Stimulated activated CD8-positive, alpha-beta memory T cell treated with anti-CD3 and anti-CD28 coated beads, Interleukin-7, amount 100 ng/mL, for 24 hours (primary cell): ENCODE results near the gene EP400.

Source experiments
- DNase-seq: peaks from one replicate; pipeline ENCODE4 v3.0.0-alpha.2; 2020; ENCODE audit warnings: low read depth

EP400 gene, protein sequence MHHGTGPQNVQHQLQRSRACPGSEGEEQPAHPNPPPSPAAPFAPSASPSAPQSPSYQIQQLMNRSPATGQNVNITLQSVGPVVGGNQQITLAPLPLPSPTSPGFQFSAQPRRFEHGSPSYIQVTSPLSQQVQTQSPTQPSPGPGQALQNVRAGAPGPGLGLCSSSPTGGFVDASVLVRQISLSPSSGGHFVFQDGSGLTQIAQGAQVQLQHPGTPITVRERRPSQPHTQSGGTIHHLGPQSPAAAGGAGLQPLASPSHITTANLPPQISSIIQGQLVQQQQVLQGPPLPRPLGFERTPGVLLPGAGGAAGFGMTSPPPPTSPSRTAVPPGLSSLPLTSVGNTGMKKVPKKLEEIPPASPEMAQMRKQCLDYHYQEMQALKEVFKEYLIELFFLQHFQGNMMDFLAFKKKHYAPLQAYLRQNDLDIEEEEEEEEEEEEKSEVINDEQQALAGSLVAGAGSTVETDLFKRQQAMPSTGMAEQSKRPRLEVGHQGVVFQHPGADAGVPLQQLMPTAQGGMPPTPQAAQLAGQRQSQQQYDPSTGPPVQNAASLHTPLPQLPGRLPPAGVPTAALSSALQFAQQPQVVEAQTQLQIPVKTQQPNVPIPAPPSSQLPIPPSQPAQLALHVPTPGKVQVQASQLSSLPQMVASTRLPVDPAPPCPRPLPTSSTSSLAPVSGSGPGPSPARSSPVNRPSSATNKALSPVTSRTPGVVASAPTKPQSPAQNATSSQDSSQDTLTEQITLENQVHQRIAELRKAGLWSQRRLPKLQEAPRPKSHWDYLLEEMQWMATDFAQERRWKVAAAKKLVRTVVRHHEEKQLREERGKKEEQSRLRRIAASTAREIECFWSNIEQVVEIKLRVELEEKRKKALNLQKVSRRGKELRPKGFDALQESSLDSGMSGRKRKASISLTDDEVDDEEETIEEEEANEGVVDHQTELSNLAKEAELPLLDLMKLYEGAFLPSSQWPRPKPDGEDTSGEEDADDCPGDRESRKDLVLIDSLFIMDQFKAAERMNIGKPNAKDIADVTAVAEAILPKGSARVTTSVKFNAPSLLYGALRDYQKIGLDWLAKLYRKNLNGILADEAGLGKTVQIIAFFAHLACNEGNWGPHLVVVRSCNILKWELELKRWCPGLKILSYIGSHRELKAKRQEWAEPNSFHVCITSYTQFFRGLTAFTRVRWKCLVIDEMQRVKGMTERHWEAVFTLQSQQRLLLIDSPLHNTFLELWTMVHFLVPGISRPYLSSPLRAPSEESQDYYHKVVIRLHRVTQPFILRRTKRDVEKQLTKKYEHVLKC (N-terminal part only)

DNA sequence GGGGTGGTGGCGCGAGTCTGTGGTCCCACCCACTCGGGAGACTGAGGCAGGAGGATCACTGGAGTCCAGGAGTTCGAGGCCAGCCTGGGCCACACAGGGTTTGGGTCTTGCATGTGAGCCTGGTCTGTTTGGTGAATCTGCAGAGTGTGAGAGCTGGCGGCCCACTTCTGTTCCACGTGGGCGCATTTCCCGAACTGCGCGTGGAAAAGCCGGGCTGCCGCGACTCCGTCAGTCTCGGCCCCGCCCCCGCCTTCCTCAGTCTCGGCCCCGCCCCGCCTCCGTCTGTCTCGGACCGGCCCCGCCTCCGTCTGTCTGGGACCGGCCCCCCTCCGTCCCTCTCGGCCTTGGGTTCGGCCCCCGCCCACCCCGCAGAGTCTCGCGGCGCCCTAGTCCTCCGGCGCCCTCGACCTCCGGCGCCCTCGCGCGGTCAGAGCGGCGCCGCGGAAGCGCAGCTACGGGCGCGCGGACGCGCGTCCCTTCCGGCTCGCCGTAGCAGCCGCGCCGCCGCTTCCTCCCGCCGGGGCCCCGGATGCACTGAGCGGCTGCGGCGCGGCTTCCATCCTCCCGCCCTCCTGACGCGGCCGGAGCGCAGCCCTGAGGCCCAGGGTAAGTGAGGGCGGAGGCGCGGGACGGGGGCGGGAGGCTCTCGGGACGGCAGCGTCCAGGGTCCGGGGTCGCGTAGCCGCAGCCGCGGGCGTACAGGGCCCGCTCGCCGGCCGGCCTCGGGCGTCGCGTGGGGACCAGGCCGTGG lies at the start of gene EP400:
Gene EP400 (plus strand): TSS at position 512 of the 751 bp plus-strand sequence. CDS start 10,678 bp downstream, outside the sequence.
- DNase-seq, result peak; percentile 90

DNA sequence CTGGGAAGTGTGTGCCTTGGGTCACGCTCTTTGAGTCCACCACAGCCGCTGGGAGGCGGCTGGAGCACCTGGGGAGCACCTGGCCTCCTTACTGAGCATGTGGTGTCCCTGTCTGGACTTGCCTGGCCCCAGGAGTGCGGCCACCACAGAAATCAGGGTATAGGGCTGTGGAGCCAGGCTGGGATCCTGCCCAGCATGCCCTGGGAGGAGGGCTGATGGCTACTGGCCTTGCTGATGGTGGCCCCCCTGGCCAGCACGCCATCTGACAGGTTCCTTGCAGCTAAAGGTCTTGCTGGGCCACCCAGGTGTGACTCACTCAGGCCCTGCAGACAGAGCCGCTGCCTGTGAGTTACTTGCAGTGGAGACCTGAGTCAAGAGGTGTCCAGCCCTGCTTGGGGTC lies 49.3 kb upstream of the EP400 start:
- no peak for DNase-seq

DNA sequence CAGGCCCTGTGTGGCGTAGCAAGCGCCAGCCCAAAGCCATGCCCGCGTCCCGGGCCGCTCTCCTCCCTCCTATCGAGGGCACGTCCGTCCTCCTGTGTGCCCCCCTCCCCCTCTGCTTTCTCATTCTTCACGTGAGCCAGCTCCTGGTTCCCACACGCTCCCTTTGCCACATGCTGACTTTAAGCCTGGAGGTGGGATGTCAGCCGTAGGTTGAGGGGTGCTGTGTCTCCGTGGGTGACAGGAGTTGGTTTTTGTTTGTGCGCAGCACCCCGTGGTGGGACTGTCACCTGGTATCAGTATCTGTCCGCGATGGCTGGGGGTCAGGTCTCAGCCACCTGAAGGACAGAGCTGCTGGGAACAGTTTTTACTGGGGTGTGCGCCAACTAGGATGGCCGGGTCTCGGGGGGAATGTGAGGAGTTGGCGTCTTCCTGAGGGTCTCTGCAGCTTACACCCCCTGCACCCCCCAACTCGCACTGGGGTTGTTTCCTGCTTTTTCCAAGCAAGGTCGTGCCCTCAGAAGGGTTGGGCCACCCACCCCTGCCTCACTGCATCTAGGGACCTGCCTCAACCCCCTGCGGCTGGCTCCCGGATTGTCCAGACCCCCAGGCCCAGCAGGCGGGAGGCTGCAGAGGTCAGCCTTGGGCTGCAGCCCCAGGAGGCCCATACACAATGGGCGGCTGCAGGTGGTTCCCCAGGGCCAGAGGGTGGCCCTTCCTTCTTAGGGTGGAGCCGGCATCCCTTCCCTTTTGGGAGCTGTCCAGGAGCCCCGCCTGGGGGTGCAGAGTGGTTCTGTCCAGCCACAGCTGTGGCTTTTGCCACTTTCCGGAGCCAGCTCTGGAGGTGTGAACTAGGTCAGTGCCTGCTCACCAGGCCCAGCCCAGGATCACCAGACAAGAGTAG lies 48.1 kb upstream of the EP400 start:
- DNase-seq, result no peak

DNA sequence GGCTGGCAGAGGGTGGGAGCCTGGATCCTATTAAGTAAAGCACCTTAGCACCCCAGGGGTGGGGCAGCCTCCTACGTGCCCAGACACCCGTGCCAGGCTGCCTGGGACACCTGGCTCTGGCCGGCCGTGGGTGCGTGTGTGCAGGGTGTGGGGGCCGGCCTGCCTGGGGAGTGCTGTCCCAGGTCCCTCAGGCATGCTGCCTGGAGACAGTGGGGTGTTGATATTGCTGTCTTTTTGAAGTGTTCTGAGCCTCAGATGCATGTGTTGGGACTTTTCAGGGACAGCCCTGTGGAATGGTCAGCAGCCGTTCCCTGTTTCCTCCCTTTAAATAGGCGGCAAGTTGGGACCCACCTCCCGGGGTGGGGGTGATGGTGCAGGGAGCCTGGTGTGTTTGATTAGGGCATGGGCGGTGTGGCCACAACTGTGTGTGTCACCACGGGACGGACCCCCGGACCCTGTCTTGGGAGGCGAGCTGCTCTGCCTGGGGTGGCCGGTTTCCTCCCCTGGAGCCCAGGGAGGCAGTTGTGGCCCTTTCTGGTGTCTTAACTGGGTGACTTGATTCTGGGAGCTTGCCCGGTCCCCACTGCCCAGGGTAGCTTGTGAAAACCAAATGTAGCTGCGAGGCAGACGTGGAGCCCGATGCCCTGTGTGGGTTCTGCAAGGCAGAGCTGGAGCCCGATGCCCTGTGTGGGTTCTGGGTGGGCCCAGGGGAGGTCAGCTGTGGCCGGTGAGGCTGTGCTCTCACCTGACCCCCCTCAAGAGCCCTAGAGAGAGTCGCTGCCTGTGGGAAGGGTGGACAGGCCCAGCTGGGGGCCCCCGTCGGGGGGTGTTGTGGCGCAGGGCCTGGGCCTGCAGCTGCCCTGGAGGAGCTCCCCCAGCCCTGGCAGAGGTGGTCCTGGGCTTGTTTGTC lies 47.2 kb upstream of the EP400 start:
- no peak for DNase-seq

DNA sequence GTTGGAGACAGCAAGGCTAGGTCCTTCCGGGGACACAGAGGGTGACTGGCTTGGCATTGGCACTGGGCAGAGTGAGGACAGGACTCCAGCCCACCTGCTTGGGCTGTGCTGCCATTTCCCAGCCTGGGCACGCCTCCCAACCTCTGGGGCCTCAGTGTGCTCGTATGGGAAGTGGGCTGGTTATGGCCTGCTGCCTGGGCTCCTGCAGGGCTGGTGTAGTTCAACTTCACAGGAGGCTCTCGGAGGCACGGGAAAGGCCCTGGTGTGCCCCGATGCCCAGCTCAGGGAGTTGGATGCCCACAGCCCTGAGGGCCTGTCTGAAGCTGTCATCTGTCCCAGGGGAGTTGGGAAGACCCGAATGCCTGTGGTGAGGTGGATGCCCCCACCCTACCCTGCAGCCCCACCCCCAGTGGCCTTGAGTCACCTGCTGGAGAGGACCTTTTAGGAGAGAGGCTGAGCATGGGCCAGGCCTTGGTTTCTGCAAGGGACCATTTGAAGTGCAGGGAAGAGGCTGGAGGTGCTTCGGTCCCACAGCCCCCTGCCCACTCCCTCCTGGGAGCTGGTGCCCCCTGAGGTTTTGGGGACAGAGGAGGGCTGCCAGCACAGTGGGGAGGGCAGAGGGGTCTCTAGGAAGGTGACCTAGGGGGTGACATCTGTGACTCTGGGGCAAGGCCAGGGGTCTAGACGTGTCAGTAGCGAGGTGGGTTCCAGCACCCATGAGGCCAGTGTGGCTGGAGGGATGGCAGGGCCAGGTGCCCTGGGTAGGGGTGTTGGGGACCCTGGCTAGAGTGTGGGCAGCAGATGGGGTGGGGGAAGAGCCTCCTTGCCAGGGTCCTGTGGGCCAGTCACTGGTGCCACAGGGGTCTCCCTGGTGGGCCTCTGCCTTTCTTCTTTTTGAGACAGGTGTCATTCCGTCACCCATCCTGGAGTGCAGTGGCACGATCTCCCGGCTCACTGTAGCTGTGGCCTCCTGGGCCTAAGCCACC lies 46.2 kb upstream of the EP400 start:
- no peak for DNase-seq

DNA sequence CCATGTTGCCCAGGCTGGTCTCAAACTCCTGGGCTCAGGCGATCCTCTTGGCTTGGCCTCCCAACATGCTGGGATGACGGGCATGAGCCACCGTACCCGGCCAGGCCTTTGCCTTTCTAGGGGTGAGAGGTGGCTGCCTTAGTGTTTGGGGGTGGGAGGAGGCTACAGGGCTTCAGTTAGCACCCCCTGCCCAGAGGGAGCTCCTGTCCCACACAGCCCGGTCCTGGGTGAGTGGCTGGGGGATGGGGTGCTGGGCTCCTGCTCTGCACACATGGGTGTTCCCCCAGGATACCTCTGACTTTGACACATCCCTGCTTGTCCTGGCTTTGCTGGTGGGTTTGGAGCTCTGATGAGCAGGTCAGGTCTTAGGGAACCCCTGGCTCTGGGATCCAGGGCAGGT lies 45.4 kb upstream of the EP400 start:
- DNase-seq, result no peak

DNA sequence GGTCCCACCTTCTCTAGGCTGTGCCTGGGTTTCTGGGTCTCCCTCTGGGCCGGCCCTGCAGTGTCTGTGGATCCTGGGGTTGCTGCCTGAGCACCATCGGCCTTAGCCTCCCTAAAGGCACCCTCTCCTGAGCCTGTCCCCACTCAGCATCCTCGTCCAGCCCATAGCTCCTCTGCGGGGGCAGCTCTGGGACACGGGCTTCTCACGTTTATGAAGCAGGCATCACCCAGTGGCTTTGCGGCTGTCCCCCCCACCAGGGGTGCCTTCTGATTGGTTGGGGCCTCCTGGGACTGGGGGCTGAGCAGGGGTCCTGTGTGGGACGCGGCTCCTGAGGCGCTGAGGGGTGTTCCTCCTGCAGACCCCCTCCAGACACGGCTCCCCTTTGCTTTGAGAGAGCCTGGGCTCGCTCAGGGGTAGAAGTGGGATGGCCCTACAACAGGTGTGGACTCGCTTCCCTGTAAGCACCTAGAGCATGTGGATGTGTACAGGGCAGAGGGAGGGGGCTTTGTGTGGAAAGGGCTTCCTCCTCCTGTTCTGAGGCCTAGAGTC lies 44.6 kb upstream of the EP400 start:
- DNase-seq, result no peak

DNA sequence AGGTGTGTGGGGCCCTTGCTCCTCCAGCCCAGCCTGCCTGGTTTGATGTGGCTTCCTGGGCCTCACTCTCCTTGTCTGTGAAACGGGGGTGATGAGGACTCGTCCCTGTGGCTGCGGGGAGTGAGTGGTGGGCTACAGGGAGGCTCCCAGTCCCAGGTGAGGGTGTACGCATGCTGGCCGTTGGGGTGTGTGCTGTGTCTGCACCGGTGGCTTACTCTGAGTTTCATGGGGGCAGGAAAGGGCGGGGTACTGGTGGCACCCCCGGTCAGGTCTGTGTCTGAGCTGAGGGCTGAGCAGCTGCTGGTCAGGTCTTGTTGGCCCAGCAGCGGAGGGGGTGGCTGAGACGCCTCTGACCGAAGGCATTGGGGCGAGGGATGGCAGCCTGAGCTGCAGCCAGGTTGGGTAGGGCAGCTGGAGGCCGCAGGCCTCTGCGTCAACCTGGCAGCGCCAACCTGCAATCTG lies 44.1 kb upstream of the EP400 start:
- DNase-seq, result no peak

DNA sequence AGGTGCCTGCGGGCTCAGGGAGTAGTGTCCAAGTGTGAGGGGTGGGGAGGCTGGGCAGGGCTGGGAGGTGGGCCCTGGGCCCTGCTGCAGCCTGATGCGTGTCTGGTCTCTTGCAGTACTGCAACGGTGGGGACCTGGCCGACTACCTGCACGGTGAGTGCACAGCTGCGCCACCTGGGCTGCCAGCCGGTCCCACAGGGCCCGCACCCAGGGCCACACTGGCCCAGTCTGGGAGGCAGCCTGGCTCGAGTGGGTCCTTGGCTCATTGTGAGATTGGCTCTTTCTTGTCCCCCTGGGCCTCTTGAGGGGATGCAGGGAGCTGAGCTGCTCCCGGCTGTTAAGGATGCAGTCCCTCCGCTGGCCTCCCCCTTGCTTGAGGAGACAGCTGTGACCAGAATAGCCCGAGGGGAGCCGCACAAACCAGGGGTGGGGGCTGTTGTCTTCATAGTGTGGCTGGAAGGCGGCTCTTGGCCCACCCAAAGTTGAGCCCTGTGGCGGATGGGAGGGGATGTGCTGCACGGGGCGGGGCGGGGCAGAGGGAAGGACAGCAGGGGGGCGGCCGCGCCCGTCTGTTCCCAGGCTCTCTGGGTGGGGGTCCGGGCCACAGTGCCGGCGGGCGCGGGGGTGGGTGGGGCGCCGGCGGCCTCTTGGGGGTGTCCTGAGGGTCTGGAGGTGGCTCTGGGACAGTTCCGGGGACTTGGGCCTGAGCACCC lies 42.2 kb upstream of the EP400 start:
- no peak for DNase-seq

DNA sequence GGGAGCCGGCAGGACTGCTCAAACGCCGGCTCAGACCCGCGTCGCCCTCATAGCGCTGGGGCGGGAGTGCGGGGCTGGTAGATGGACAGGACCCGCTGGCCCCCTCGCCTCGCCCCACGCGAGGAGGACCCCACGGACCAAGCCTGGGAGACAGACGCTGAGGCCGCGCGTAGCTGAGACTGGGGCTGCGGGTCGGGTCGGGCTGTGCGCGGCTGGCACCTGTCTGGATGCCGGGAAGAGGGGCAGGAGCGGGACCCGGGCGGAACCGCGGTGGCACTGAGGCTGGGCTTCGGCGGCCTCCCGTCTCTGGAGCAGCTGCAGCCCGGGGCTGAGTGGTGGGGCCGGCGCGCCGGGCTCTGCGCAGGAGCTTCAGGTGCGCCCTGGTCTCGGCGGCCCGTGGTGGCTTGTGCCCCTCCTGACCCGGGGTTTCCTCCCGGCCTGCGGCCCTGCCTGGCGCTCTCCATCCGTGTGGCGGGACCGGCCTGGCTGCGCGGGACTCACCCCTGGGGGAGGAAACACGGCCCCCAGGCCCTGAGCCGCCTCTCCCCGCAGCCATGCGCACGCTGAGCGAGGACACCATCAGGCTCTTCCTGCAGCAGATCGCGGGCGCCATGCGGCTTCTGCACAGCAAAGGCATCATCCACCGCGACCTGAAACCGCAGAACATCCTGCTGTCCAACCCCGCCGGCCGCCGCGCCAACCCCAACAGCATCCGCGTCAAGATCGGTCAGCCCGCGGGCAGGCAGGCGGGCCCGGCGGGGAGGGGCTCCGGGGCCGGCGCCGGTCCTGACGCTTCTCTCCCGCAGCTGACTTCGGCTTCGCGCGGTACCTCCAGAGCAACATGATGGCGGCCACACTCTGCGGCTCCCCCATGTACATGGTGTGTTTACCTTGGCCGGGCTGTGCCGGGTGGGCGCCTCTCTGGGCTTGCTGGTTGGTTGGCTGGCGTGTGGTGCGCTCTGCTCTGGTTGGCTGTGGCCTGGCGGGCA lies 41.4 kb upstream of the EP400 start:
- DNase-seq, result no peak

DNA sequence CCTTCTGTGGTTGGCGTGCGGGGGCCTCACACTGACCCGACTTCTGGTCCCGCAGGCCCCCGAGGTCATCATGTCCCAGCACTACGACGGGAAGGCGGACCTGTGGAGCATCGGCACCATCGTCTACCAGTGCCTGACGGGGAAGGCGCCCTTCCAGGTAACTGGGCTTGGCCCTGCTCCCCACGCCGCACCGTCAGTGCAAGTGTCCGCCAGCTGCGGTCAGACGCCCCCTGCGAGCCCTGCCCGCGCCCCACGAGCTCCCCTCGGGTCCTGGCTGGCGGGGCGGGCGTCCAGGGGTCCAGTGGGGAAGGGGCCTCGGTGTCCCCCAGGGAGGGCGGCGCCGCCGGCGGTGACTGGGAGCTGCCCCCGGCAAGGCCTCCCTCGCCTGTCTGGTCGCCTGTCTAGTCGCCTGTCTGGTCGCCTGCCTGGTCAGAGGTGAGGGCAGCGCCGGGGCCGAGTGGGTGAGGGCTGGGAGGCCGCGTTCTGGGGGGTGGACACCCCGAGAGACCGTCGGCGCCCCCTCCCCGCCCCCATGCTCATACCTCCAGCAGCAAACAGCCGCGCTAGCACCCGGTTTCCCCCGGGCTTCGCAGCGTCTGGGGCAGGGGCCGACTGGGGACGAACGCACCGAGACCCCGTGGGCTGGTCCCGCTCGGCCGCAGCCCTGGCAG lies 40.5 kb upstream of the EP400 start:
- no peak for DNase-seq

DNA sequence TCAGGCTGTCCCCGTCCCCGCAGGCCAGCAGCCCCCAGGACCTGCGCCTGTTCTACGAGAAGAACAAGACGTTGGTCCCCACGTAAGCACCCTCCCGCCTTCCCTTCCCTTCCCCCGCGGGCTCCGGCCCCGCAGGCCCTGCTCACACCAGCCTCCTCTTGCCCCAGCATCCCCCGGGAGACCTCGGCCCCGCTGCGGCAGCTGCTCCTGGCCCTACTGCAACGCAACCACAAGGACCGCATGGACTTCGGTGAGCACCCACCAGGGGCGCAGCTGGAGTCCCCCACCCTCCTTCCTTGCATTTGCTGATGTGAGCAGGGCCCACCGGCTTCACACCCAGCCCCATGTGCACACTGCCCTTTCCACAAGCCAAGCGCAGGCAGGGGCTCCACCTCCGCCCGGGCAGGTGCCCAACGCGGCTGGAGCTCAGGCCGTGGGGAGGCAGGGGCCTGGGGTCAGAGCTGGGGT lies 40.0 kb upstream of the EP400 start:
- DNase-seq, result no peak

DNA sequence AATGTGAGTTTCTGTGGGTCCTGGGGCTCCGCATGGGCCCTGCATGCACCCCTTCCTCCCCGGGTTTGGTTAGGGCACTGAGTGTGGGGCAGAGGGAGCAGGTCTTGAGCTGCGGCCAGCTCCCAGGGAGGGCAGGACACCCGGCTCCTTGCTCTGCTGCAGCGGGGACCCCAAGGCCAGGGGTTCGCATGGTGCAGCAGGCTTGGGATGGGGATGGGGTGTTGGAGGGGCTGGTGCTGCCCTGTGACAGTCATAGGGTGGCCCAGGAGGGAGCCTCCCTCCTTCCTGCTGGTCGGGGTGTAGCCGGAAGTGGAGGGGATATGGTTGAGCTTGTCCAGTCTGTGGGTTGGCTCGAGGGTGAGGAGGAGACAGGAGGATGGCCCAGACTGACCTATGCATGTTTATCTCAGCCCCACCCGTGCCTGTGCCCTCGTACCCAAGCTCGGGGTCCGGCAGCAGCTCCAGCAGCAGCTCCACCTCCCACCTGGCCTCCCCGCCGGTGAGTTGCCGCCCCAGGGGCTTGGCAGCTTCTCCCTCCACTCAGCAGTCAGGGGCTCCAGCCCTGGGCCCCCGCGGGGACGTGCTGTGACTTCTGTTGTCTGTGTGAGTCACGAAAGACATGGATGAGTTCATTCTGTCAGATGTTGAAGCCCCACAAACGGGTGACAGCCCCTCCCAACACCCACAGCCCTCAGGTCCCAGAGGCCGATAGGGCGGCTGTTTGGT lies 39.3 kb upstream of the EP400 start:
- no peak for DNase-seq

DNA sequence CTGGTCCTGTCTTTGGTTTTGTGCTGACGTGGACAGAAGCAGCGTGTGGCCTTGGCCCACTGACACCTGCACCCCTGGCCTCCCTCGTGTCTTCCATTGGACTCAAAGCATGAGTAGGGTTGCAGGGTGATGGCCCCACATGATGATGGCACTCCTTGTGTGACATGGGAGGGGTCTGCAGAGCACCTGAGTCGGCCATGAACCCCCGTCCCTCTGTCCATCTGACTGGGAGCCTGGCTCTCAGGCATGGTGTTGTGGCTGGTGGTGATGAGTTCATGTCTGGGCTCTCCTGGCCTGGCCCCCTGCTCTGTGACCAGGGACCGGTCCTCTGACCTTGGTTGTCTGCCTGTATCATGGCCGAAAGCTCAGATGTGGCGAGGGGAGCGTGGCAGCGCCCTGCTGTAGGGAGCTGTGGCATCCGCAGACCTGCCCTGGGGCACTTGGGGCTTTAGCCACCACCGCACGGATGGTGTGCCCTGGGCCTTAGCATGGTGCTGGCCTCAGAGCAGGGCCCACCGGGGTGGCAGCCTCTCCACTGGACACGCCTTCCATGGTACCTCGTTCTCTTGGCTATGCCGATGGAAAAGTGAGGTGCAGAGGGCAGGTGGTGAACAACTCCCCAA lies 38.6 kb upstream of the EP400 start:
- no peak for DNase-seq
